NCI-H146 treated with DMSO at 0.1 percent for 48 hours (cell line): ENCODE results near the gene RNF114.
A peak's percentile ranks its signal among the peaks of the same experiment; 100 is the strongest.
"Not testable (repeated sequence)": the region's sequence is repeated elsewhere in the genome, so short reads cannot be mapped to it uniquely, and the experiment has no call there.

ENCODE experiments used
- DNase-seq: peaks from one replicate; lab custom pipeline; 2025; ENCODE audit not compliant: unreplicated experiment; lab: John Stamatoyannopoulos, UW

RNF114 gene

GRCh38 chr20:49961413-49961812 lies 25.2 kb downstream of the RNF114 start:
- no peak for DNase-seq

- peak; percentile 66 for DNase-seq
Measured at GRCh38 chr20:49964964-49965780, 29.0 kb downstream of the RNF114 start.

GRCh38 chr20:49965781-49966305 lies 29.6 kb downstream of the RNF114 start:
- no peak for DNase-seq

- DNase-seq = no peak
Measured at GRCh38 chr20:49966861-49967260, 30.7 kb downstream of the RNF114 start.

GRCh38 chr20:49969234-49969633 lies 33.0 kb downstream of the RNF114 start:
- DNase-seq = no peak

- DNase-seq = no peak
Measured at GRCh38 chr20:49969946-49970345, 33.7 kb downstream of the RNF114 start.

GRCh38 chr20:49970498-49970897 lies 34.3 kb downstream of the RNF114 start:
- DNase-seq = no peak

GRCh38 chr20:49973981-49974380 lies 37.8 kb downstream of the RNF114 start:
- no peak for DNase-seq

- DNase-seq = no peak
Measured at GRCh38 chr20:49976542-49976941, 40.3 kb downstream of the RNF114 start.

GRCh38 chr20:49977740-49978139 lies 41.5 kb downstream of the RNF114 start:
- DNase-seq = not testable (repeated sequence)

- DNase-seq = no peak
Measured at GRCh38 chr20:49978685-49979029, 42.5 kb downstream of the RNF114 start.

GRCh38 chr20:49979030-49979832 lies 43.0 kb downstream of the RNF114 start:
- DNase-seq = peak; percentile 63

GRCh38 chr20:49980140-49981008 lies 44.2 kb downstream of the RNF114 start:
- DNase-seq = no peak

- DNase-seq = no peak
Measured at GRCh38 chr20:49981218-49982071, 45.2 kb downstream of the RNF114 start.

- DNase-seq = no peak
Measured at GRCh38 chr20:49982072-49982345, 45.8 kb downstream of the RNF114 start.

GRCh38 chr20:49982346-49983122 lies 46.3 kb downstream of the RNF114 start, which contains the start of gene SNAI1:
SNAI1 (plus strand) TSS chr20:49982980; CDS start chr20:49983060, 80 bp downstream.
- DNase-seq = peak; percentile 82

GRCh38 chr20:49983123-49983847 lies 47.1 kb downstream of the RNF114 start:
- no peak for DNase-seq

GRCh38 chr20:49983848-49984408 lies 47.7 kb downstream of the RNF114 start:
- DNase-seq = no peak
